ENCODE results near the gene C19orf38.

C19orf38 gene

GRCh38 chr19:10846500-10847202 lies 1.6 kb upstream of the C19orf38 start:
- Histone ChIP-seq H3K27ac (ENCODE audit: low read length) (no peak overlapping the region), H3K4me3 (ENCODE audit: low read depth in 1 of 2, low read length in 2 of 2) (no peak overlapping the region), H4K20me1 (ENCODE audit: insufficient read depth, low read length) (no peaks in the 10 kb centered on the region), H3K36me3 (ENCODE audit: insufficient read depth, low read length) (no peaks in the 10 kb centered on the region), H3K79me2 (ENCODE audit: insufficient read depth, low read length) (no peaks in the 10 kb centered on the region), H3K9me3 (ENCODE audit: insufficient read depth, low read length, severe bottlenecking) (peaks cover 8% of the 10 kb centered on the region), H3K4me2 (ENCODE audit: insufficient read depth, low read length) (no peak overlapping the region), H3K27me3 (ENCODE audit: insufficient read depth, low read length, poor library complexity) (no peaks in the 10 kb centered on the region), H2AFZ (ENCODE audit: low read depth, low read length) (no peak overlapping the region), H3K9ac (ENCODE audit: low read depth, low read length) (no peak overlapping the region), H3K4me1 (ENCODE audit: insufficient read depth, low read length) (no peaks in the 10 kb centered on the region)
- no peak for DNase-seq
- ATAC-seq (ENCODE audit: insufficient read depth, low read depth) = no peak
- TF ChIP-seq CTCF (IDR thresholded peaks at IDR 0.05; ENCODE audit: borderline replicate concordance, extremely low read depth, low read length, poor library complexity, severe bottlenecking) (no peak), EZH2 (IDR thresholded peaks at IDR 0.05; ENCODE audit: borderline replicate concordance, low read depth, low read length, severe bottlenecking) (no peak)

GRCh38 chr19:10850631-10851030 lies 2.4 kb downstream of the C19orf38 start:
- H3K4me3 ChIP-seq (ENCODE audit: low read depth in 1 of 2, low read length in 2 of 2) = no peak overlapping the region
- TF ChIP-seq CTCF (IDR thresholded peaks at IDR 0.05; ENCODE audit: borderline replicate concordance, extremely low read depth, low read length, poor library complexity, severe bottlenecking) (no peak), EZH2 (IDR thresholded peaks at IDR 0.05; ENCODE audit: borderline replicate concordance, low read depth, low read length, severe bottlenecking) (no peak)
- no peak overlapping the region for H3K27ac ChIP-seq (ENCODE audit: low read length)
- H3K27me3 ChIP-seq (ENCODE audit: insufficient read depth, low read length, poor library complexity) = no peaks in the 10 kb centered on the region
- no peaks in the 10 kb centered on the region for H4K20me1 ChIP-seq (ENCODE audit: insufficient read depth, low read length)
- no peak for DNase-seq
- H3K79me2 ChIP-seq (ENCODE audit: insufficient read depth, low read length) = no peaks in the 10 kb centered on the region
- peaks cover 8% of the 10 kb centered on the region for H3K9me3 ChIP-seq (ENCODE audit: insufficient read depth, low read length, severe bottlenecking)
- no peak overlapping the region for H3K4me2 ChIP-seq (ENCODE audit: insufficient read depth, low read length)
- no peak overlapping the region for H3K9ac ChIP-seq (ENCODE audit: low read depth, low read length)
- ATAC-seq (ENCODE audit: insufficient read depth, low read depth) = no peak
- no peak overlapping the region for H2AFZ ChIP-seq (ENCODE audit: low read depth, low read length)
- H3K4me1 ChIP-seq (ENCODE audit: insufficient read depth, low read length) = no peaks in the 10 kb centered on the region
- no peaks in the 10 kb centered on the region for H3K36me3 ChIP-seq (ENCODE audit: insufficient read depth, low read length)

GRCh38 chr19:10852098-10852800 lies 4.0 kb downstream of the C19orf38 start:
- Histone ChIP-seq H3K27me3 (ENCODE audit: insufficient read depth, low read length, poor library complexity) (no peaks in the 10 kb centered on the region), H3K4me1 (ENCODE audit: insufficient read depth, low read length) (no peaks in the 10 kb centered on the region), H3K4me3 (ENCODE audit: low read depth in 1 of 2, low read length in 2 of 2) (no peak overlapping the region), H3K36me3 (ENCODE audit: insufficient read depth, low read length) (no peaks in the 10 kb centered on the region), H3K9ac (ENCODE audit: low read depth, low read length) (no peak overlapping the region), H3K9me3 (ENCODE audit: insufficient read depth, low read length, severe bottlenecking) (no peaks in the 10 kb centered on the region), H3K4me2 (ENCODE audit: insufficient read depth, low read length) (no peak overlapping the region), H4K20me1 (ENCODE audit: insufficient read depth, low read length) (no peaks in the 10 kb centered on the region), H3K79me2 (ENCODE audit: insufficient read depth, low read length) (no peaks in the 10 kb centered on the region), H2AFZ (ENCODE audit: low read depth, low read length) (no peak overlapping the region), H3K27ac (ENCODE audit: low read length) (no peak overlapping the region)
- ATAC-seq (ENCODE audit: insufficient read depth, low read depth) = no peak
- TF ChIP-seq EZH2 (IDR thresholded peaks at IDR 0.05; ENCODE audit: borderline replicate concordance, low read depth, low read length, severe bottlenecking) (no peak), CTCF (IDR thresholded peaks at IDR 0.05; ENCODE audit: borderline replicate concordance, extremely low read depth, low read length, poor library complexity, severe bottlenecking) (no peak)
- DNase-seq = no peak
